ENCODE data around the gene SNCA. TPM values are rescaled to one million over a fixed set of nuclear protein-coding genes. Genes with fewer than 3 reads are reported as not detected.

Gene SNCA
- polyA plus RNA-seq, 2 of the 4 experiments (the other 2 are of a cell fraction) = 0.13 to 0.37 TPM

- Histone ChIP-seq H3K4me2 (no peak overlapping the region), H3K9me3 (no peaks in the 10 kb centered on the region), H3K27ac (no peak overlapping the region), H3K4me3 (no peak overlapping the region), H3K4me1 (peaks cover 13% of the 10 kb centered on the region; the same call in 2 of the 3 replicates)
- ChIA-PET POLR2A (no interaction called here), CTCF (no interaction called here)
- FAIRE-seq = no peak
- no peak for ATAC-seq
- DNase-seq (ENCODE audit: low read depth in 1 of 2, low spot score in 1 of 2) = no peak
- no peak for TF ChIP-seq SREBF2 (IDR thresholded peaks at IDR 0.05)
- TF ChIP-seq RARB (CRISPR knock-in tag; IDR thresholded peaks at IDR 0.05) = no peak
- TF ChIP-seq RFX5 (IDR thresholded peaks at IDR 0.05) = no peak
- TF ChIP-seq JUNB (IDR thresholded peaks at IDR 0.05) = no peak
- TF ChIP-seq NPAS2 (CRISPR knock-in tag; IDR thresholded peaks at IDR 0.05; ENCODE audit: borderline replicate concordance) = no peak
- no peak for TF ChIP-seq ZSCAN20 (CRISPR knock-in tag; IDR thresholded peaks at IDR 0.05)
- no peak for TF ChIP-seq ESRRA (IDR thresholded peaks at IDR 0.05; ENCODE audit: borderline replicate concordance, low read length)
These were observed 81.7 kb downstream of the SNCA start for GRCh38 chr4:89755220-89755619.

DNA sequence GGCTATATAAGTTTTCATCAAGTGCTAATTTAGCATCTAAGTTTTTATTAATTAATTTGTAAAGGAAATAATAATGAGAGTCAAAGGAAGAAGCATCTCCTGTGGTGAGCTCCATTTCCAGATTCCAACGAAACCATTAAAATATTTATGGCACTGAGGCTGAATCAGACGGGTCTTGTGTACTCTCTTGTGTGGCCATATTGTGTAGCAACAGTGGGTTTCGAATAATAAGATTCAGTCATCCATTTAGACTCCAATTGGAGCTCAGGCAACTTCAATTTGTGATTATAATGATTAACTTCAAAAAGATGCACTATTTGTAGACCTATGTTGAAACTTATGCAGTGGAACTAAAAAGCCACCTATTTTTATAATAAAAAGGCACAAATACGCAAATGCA lies 82.4 kb downstream of the SNCA start:
- no peak overlapping the region for H3K27ac ChIP-seq

DNA sequence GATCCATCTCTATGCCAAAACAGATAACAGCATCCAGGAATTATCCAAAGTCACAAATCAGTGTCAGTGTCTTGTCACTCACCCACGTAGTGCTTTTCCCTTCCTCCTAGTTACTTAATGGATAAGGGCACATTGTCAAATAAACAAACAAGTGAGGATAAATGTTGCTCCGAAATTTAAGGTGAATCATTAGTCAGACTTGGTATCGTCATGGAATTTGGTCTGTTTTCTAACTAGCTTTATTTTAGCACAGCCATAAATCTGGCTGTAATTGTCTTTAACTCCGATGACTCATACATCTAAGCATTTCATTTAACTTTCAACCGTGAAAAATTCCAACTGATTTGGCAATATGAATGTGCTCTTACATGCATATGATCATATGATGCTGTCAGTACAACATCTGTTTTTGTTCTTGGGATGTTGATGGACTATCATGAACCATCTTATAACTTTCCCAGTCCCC lies 83.3 kb downstream of the SNCA start:
- POLR2A ChIA-PET = no interaction called here
- no peak overlapping the region for H3K4me3 ChIP-seq
- ATAC-seq (peak; percentile 66 to 72), FAIRE-seq (no peak), DNase-seq (ENCODE audit: low read depth in 1 of 2, low spot score in 1 of 2) (peak; percentile 3 to 62)
- TF ChIP-seq JUNB (IDR thresholded peaks at IDR 0.05) = peak; percentile 66
- peak; percentile 27 to 55; a peak in 2 of 4 replicates for TF ChIP-seq CEBPB (IDR thresholded peaks at IDR 0.05)
- TF ChIP-seq KDM5A (IDR thresholded peaks at IDR 0.05) = no peak
- TF ChIP-seq FOSL2 (IDR thresholded peaks at IDR 0.05) = peak; percentile 51; the same call in 1 of the 2 replicates
- TF ChIP-seq FOSL2 (CRISPR knock-in tag; IDR thresholded peaks at IDR 0.05) = peak; percentile 83
- TF ChIP-seq USF2 (IDR thresholded peaks at IDR 0.05) = no peak
- no peaks in the 10 kb centered on the region for H3K9me3 ChIP-seq
- 0% methylated on average over 5 of the region's 5 CpGs for WGBS (ENCODE audit: missing lambda C conversion rate)
- H3K4me2 ChIP-seq = peak overlapping the region; percentile 59
- peak overlapping the region in 1 of 2 experiments; percentile 43; a peak in 1 of 6 replicates for H3K27ac ChIP-seq
- CTCF ChIA-PET = no interaction called here
- H3K4me1 ChIP-seq = peaks cover 13% of the 10 kb centered on the region; the same call in 2 of the 3 replicates

More for the DNA sequence above, 82.4 kb downstream of the SNCA start:
- no peak overlapping the region for H3K4me2 ChIP-seq
- TF ChIP-seq ZNF302 (CRISPR knock-in tag; IDR thresholded peaks at IDR 0.05) = no peak
- TF ChIP-seq CBX8 (IDR thresholded peaks at IDR 0.05) = no peak
- no peak for TF ChIP-seq KDM5A (IDR thresholded peaks at IDR 0.05)
- TF ChIP-seq, protein P1, sequence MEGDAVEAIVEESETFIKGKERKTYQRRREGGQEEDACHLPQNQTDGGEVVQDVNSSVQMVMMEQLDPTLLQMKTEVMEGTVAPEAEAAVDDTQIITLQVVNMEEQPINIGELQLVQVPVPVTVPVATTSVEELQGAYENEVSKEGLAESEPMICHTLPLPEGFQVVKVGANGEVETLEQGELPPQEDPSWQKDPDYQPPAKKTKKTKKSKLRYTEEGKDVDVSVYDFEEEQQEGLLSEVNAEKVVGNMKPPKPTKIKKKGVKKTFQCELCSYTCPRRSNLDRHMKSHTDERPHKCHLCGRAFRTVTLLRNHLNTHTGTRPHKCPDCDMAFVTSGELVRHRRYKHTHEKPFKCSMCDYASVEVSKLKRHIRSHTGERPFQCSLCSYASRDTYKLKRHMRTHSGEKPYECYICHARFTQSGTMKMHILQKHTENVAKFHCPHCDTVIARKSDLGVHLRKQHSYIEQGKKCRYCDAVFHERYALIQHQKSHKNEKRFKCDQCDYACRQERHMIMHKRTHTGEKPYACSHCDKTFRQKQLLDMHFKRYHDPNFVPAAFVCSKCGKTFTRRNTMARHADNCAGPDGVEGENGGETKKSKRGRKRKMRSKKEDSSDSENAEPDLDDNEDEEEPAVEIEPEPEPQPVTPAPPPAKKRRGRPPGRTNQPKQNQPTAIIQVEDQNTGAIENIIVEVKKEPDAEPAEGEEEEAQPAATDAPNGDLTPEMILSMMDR (IDR thresholded peaks at IDR 0.05) = no peak
- DNase-seq (ENCODE audit: low read depth in 1 of 2, low spot score in 1 of 2) (no peak), ATAC-seq (no peak), FAIRE-seq (no peak)
- CTCF ChIA-PET = no interaction called here
- 44% methylated on average over 4 of the region's 4 CpGs for WGBS (ENCODE audit: missing lambda C conversion rate)
- no peaks in the 10 kb centered on the region for H3K9me3 ChIP-seq
- POLR2A ChIA-PET = no interaction called here
- peaks cover 13% of the 10 kb centered on the region; the same call in 2 of the 3 replicates for H3K4me1 ChIP-seq
- H3K4me3 ChIP-seq = no peak overlapping the region

- POLR2A ChIA-PET = no interaction called here
- WGBS (ENCODE audit: missing lambda C conversion rate) = 44% methylated on average over 7 of the region's 7 CpGs
- TF ChIP-seq RCOR1 (IDR thresholded peaks at IDR 0.05; ENCODE audit: low read depth, low read length) (no peak), BCL3 (IDR thresholded peaks at IDR 0.05) (no peak), HOXB13 (CRISPR knock-in tag; IDR thresholded peaks at IDR 0.05; ENCODE audit: low read depth) (no peak), TP53 (CRISPR knock-in tag; IDR thresholded peaks at IDR 0.05) (no peak), KDM1A (IDR thresholded peaks at IDR 0.05; ENCODE audit: low read depth) (no peak), PHF8 (IDR thresholded peaks at IDR 0.05; ENCODE audit: borderline replicate concordance, low read depth) (no peak), NPAS2 (CRISPR knock-in tag; IDR thresholded peaks at IDR 0.05; ENCODE audit: borderline replicate concordance) (no peak), SMC3 (IDR thresholded peaks at IDR 0.05) (no peak), E2F6 (IDR thresholded peaks at IDR 0.05; ENCODE audit: borderline replicate concordance, low read depth) (no peak), RARB (CRISPR knock-in tag; IDR thresholded peaks at IDR 0.05) (no peak), HOXB5 (CRISPR knock-in tag; IDR thresholded peaks at IDR 0.05) (no peak), USF2 (IDR thresholded peaks at IDR 0.05) (no peak), MAZ (IDR thresholded peaks at IDR 0.05; ENCODE audit: borderline replicate concordance, low read depth, low read length) (no peak), NR3C1 (IDR thresholded peaks at IDR 0.05) (no peak)
These were observed 83.9 kb downstream of the SNCA start for GRCh38 chr4:89752932-89753598.

More at GRCh38 chr4:89752932-89753598, 83.9 kb downstream of the SNCA start:
- Histone ChIP-seq H3K9me3 (no peaks in the 10 kb centered on the region), H3K27ac (peak overlapping the region in 1 of 2 experiments; percentile 43; a peak in 1 of 6 replicates), H3K4me2 (peak overlapping the region; percentile 59), H3K4me3 (no peak overlapping the region), H3K4me1 (peaks cover 13% of the 10 kb centered on the region; the same call in 2 of the 3 replicates)
- CTCF ChIA-PET = no interaction called here
- DNase-seq (ENCODE audit: low read depth in 1 of 2, low spot score in 1 of 2) = no peak
- ATAC-seq = peak; percentile 56 to 58; a peak in 4 of 6 replicates
- FAIRE-seq = no peak
